H1 (cell line): ENCODE measurements around the gene NOSIP. TPM values are rescaled to one million over a fixed set of nuclear protein-coding genes. Genes with fewer than 3 reads are reported as not detected.

Experiments
- KDM4A ChIP-seq: IDR thresholded peaks from one replicate; pipeline ENCODE4 v1.7.1; 2012; ENCODE audit warnings: low read depth, mild to moderate bottlenecking, moderate library complexity, low read length, inconsistent platforms; ENCODE audit not compliant: severe bottlenecking
- PHF8 ChIP-seq: fragments of 200-600 bp; sonication (generic); conservative IDR thresholded peaks from 2 replicates; pipeline ENCODE4 v1.7.1; 2012; ENCODE audit warnings: low read depth, mild to moderate bottlenecking, inconsistent platforms, low read length, moderate library complexity
- POU5F1 ChIP-seq: IDR thresholded peaks from 2 replicates; pipeline ENCODE4 v1.6.1; 2011; ENCODE audit warnings: low read depth, mild to moderate bottlenecking, low read length, moderate library complexity
- TCF12 ChIP-seq: IDR thresholded peaks from 2 replicates; pipeline ENCODE4 v1.6.1; 2011; ENCODE audit warnings: low read depth, mild to moderate bottlenecking, low read length
- polyA plus RNA-seq, 7 experiments: library from polyadenylated mRNA; depleted of rRNA in 3 of 7; stranded (reverse) in 5 of 7; unstranded in 2 of 7; fragments of >200 nt in 5 of 7; fragments of 200-250 nt in 2 of 7; gene quantifications; 1 replicate in 5 of 7; 2 replicates in 1 of 7; 4 replicates in 1 of 7; pipeline versions ENCODE4 v1.2.1 to v1.2.3, GENCODE V29; 2011 to 2013; ENCODE audit warnings: missing spikeins in 2 of 7, mixed read lengths in 2 of 7
- total RNA-seq: library from RNA; stranded (reverse); fragmentation: NEBNext Ultra II Directional; extraction: Animal tissue kit (Norgen Biotek cat#: 25700); gene quantifications from 2 replicates; pipeline ENCODE4 v1.2.1, GENCODE V29; 2021
- TF ChIP-seq, protein P1 (sequence below): IDR thresholded peaks from 2 replicates; pipeline ENCODE4 v1.6.1; 2012; ENCODE audit warnings: inconsistent platforms
- TF ChIP-seq, protein P2 (sequence below): IDR thresholded peaks from 2 replicates; pipeline ENCODE4 v1.6.1; 2011; ENCODE audit warnings: low read depth, mild to moderate bottlenecking, low read length; ENCODE audit not compliant: insufficient read depth
- TF ChIP-seq, protein P3 (sequence below): fragments of 300-600 bp; sonication (generic); IDR thresholded peaks from 2 replicates; pipeline ENCODE4 v1.7.1; 2012; ENCODE audit warnings: low read length, moderate library complexity, mild to moderate bottlenecking, inconsistent platforms; ENCODE audit not compliant: insufficient replicate concordance

NOSIP gene
- total and polyA plus RNA-seq, 2 of the 8 experiments (the other 6 are each of a cell fraction or from before 2014, with no cell fraction given) = 85.1 to 192 TPM

DNA sequence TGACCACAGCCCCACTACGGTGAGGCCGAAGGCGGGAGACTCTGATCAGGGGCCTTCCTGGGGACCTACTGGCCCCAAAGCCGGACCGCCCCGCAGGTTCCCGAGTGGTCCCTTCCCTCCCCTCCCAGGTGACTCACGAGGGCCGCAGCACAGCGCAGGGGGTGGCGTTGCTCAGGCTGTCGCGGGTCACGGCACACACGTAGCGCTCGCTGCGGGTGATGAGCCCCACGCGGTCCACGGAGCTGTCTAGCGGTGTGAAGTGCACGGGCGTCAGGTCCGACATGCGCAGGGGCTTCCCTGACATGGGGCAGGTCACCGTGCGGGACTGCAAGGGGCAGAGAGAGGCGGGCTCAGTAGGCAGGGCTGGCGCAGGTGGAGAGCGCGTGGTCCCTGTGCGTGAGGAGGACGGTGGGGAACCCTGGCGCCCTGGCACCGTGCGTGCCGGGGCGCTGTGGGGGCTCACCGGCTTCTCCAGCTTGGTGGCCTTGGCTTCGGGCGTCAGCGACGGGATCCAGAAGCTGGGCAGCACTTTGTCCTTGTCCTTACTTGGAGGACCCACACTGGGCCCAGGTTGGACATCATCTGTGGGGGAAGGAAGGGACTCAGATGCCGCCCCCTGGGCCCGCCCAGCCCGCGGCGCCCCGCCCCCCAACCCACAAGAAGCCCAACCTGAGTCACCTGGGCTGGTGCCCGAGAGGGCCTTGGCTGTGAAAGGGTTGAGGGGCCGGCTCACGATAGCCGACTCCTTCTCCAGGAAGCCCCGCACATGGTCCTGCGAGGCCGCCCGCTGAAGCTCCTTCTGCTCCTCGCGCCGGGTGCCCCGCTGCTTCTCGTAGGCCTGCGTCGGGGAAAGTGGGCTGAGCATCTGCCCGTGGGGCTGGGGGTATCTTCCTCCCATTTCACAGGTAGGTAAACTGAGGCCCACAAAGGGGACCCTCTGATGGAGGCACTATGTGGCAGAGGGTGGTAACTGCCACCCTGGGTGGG lies 23.7 kb downstream of the NOSIP start (continued):
- TF ChIP-seq, protein P1, sequence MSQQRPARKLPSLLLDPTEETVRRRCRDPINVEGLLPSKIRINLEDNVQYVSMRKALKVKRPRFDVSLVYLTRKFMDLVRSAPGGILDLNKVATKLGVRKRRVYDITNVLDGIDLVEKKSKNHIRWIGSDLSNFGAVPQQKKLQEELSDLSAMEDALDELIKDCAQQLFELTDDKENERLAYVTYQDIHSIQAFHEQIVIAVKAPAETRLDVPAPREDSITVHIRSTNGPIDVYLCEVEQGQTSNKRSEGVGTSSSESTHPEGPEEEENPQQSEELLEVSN = peak; percentile 43
- TF ChIP-seq, protein P2, sequence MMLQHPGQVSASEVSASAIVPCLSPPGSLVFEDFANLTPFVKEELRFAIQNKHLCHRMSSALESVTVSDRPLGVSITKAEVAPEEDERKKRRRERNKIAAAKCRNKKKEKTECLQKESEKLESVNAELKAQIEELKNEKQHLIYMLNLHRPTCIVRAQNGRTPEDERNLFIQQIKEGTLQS = no peak
- TF ChIP-seq, protein P3, sequence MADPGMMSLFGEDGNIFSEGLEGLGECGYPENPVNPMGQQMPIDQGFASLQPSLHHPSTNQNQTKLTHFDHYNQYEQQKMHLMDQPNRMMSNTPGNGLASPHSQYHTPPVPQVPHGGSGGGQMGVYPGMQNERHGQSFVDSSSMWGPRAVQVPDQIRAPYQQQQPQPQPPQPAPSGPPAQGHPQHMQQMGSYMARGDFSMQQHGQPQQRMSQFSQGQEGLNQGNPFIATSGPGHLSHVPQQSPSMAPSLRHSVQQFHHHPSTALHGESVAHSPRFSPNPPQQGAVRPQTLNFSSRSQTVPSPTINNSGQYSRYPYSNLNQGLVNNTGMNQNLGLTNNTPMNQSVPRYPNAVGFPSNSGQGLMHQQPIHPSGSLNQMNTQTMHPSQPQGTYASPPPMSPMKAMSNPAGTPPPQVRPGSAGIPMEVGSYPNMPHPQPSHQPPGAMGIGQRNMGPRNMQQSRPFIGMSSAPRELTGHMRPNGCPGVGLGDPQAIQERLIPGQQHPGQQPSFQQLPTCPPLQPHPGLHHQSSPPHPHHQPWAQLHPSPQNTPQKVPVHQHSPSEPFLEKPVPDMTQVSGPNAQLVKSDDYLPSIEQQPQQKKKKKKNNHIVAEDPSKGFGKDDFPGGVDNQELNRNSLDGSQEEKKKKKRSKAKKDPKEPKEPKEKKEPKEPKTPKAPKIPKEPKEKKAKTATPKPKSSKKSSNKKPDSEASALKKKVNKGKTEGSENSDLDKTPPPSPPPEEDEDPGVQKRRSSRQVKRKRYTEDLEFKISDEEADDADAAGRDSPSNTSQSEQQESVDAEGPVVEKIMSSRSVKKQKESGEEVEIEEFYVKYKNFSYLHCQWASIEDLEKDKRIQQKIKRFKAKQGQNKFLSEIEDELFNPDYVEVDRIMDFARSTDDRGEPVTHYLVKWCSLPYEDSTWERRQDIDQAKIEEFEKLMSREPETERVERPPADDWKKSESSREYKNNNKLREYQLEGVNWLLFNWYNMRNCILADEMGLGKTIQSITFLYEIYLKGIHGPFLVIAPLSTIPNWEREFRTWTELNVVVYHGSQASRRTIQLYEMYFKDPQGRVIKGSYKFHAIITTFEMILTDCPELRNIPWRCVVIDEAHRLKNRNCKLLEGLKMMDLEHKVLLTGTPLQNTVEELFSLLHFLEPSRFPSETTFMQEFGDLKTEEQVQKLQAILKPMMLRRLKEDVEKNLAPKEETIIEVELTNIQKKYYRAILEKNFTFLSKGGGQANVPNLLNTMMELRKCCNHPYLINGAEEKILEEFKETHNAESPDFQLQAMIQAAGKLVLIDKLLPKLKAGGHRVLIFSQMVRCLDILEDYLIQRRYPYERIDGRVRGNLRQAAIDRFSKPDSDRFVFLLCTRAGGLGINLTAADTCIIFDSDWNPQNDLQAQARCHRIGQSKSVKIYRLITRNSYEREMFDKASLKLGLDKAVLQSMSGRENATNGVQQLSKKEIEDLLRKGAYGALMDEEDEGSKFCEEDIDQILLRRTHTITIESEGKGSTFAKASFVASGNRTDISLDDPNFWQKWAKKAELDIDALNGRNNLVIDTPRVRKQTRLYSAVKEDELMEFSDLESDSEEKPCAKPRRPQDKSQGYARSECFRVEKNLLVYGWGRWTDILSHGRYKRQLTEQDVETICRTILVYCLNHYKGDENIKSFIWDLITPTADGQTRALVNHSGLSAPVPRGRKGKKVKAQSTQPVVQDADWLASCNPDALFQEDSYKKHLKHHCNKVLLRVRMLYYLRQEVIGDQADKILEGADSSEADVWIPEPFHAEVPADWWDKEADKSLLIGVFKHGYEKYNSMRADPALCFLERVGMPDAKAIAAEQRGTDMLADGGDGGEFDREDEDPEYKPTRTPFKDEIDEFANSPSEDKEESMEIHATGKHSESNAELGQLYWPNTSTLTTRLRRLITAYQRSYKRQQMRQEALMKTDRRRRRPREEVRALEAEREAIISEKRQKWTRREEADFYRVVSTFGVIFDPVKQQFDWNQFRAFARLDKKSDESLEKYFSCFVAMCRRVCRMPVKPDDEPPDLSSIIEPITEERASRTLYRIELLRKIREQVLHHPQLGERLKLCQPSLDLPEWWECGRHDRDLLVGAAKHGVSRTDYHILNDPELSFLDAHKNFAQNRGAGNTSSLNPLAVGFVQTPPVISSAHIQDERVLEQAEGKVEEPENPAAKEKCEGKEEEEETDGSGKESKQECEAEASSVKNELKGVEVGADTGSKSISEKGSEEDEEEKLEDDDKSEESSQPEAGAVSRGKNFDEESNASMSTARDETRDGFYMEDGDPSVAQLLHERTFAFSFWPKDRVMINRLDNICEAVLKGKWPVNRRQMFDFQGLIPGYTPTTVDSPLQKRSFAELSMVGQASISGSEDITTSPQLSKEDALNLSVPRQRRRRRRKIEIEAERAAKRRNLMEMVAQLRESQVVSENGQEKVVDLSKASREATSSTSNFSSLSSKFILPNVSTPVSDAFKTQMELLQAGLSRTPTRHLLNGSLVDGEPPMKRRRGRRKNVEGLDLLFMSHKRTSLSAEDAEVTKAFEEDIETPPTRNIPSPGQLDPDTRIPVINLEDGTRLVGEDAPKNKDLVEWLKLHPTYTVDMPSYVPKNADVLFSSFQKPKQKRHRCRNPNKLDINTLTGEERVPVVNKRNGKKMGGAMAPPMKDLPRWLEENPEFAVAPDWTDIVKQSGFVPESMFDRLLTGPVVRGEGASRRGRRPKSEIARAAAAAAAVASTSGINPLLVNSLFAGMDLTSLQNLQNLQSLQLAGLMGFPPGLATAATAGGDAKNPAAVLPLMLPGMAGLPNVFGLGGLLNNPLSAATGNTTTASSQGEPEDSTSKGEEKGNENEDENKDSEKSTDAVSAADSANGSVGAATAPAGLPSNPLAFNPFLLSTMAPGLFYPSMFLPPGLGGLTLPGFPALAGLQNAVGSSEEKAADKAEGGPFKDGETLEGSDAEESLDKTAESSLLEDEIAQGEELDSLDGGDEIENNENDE = no peak
- peak; percentile 36 for TF ChIP-seq KDM4A
- no peak for TF ChIP-seq POU5F1
- peak; percentile 44 for TF ChIP-seq PHF8
- TF ChIP-seq TCF12 = no peak
